Osteocyte (in vitro differentiated cells): ENCODE data around the gene PRXL2B. TPM values are rescaled to one million over a fixed set of nuclear protein-coding genes. Genes with fewer than 3 reads are reported as not detected.

Experiments
- DNase-seq: peaks from one replicate; pipeline ENCODE4 v3.0.0; 2021; ENCODE audit warnings: mixed read lengths; ENCODE audit not compliant: unreplicated experiment; ENCODE audit errors: extremely low spot score
- H3K27ac Mint-ChIP-seq: one replicate; pipeline ENCODE4 v1.8.0; 2021; ENCODE audit warnings: mild to moderate bottlenecking, mixed read lengths; ENCODE audit not compliant: unreplicated experiment
- H3K27me3 Mint-ChIP-seq: one replicate; pipeline ENCODE4 v1.8.0; 2021; ENCODE audit warnings: mixed read lengths; ENCODE audit not compliant: unreplicated experiment
- H3K36me3 Mint-ChIP-seq: one replicate; pipeline ENCODE4 v1.8.0; 2021; ENCODE audit warnings: mixed read lengths; ENCODE audit not compliant: unreplicated experiment
- H3K4me1 Mint-ChIP-seq: one replicate; pipeline ENCODE4 v1.8.0; 2021; ENCODE audit warnings: mixed read lengths; ENCODE audit not compliant: unreplicated experiment
- H3K4me3 Mint-ChIP-seq: one replicate; pipeline ENCODE4 v1.8.0; 2021; ENCODE audit warnings: mild to moderate bottlenecking, moderate library complexity, mixed read lengths; ENCODE audit not compliant: unreplicated experiment
- H3K9me3 Mint-ChIP-seq: one replicate; pipeline ENCODE4 v1.8.0; 2021; ENCODE audit warnings: mixed read lengths; ENCODE audit not compliant: unreplicated experiment
- total RNA-seq: library from RNA; stranded (reverse); gene quantifications from 2 replicates; pipeline ENCODE4 v1.2.1, GENCODE V29; 2021
- TF ChIP-seq, protein P1 (sequence below): fragments of 200-600 bp; sonication (generic); IDR thresholded peaks from 2 replicates; pipeline ENCODE4 v1.5.0; 2021; ENCODE audit warnings: antibody characterized with exemption, mild to moderate bottlenecking, moderate library complexity

Gene PRXL2B
- total RNA-seq, 1 donor from 2014 or later = 24.8 TPM

DNA sequence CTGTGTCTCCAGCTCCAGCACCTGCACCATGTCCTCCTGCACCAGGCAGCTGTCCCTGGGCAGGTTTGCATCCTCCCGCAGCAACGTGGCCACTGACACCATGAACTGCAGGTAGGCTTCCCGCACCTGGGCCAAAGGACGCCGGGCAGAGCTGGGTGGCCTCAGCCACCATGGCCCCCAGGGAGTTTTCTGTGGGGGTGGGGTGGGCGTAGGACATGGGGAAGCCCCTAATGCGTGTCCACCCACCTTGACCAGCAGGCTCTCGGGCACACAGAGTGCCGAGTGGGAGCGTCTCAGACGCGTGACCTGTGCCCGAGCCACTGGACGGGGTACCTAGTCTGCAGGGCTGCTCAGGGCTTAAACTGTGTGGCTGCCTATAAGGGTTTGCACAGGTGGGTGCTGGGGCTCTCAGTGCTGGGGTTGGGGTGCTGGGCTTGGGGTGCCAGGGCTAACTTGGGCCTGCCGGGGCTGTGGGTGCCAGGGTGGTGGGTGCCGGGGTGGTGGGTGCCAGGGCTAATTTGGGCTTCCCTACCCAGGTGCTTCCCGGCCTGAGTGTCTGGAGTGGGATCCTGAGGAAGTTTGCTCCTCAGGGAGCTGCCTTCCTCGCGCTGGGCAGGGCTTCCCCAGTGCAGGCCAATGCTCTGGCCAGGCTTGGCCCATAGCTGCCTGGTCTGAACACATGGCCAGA lies 17.7 kb downstream of the PRXL2B start:
- TF ChIP-seq, protein P1, sequence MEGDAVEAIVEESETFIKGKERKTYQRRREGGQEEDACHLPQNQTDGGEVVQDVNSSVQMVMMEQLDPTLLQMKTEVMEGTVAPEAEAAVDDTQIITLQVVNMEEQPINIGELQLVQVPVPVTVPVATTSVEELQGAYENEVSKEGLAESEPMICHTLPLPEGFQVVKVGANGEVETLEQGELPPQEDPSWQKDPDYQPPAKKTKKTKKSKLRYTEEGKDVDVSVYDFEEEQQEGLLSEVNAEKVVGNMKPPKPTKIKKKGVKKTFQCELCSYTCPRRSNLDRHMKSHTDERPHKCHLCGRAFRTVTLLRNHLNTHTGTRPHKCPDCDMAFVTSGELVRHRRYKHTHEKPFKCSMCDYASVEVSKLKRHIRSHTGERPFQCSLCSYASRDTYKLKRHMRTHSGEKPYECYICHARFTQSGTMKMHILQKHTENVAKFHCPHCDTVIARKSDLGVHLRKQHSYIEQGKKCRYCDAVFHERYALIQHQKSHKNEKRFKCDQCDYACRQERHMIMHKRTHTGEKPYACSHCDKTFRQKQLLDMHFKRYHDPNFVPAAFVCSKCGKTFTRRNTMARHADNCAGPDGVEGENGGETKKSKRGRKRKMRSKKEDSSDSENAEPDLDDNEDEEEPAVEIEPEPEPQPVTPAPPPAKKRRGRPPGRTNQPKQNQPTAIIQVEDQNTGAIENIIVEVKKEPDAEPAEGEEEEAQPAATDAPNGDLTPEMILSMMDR = no peak

DNA sequence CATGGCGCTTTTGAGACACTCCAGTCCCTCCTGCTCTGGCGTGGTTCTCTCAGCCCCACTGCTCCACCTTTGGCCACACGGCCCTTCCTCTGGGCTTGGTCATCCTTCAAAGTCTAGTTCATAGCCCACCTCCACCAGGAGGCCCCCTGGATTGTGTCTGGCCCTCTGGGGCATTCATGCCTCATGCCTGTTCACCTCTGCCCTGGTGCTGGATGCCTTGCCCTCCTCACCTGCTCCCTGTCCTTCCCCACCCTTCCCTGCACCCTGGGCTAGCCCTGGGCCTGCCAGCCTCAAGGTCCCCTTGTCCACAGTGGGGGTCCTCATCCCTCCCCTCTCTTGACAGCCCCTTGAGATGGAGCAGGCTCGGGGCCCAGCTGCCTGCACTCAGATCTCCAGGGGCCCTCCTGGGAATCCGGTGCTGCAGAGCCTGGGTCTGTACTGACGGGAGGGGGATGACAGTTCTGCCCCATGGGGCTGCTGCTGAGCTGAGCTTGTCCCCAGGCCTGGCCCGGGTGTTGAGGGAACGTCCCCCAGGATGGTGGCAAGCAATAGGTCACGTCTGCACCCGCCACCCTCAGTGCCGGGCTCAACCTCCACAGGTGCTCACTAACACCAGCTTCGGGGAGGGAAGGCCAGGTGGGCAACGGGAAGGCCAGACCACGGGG lies 18.4 kb downstream of the PRXL2B start:
- no peak overlapping the region for H3K4me3 Mint-ChIP-seq
- no peaks in the 10 kb centered on the region for H3K9me3 Mint-ChIP-seq
- TF ChIP-seq, protein P1 = no peak
- H3K27ac Mint-ChIP-seq = no peak overlapping the region
- no peak for DNase-seq
- peaks cover under 1% of the 10 kb centered on the region for H3K4me1 Mint-ChIP-seq
- H3K36me3 Mint-ChIP-seq = no peaks in the 10 kb centered on the region
- H3K27me3 Mint-ChIP-seq = peaks cover 21% of the 10 kb centered on the region

More for the DNA sequence above, 17.7 kb downstream of the PRXL2B start:
- H3K27ac Mint-ChIP-seq = no peak overlapping the region
- H3K4me1 Mint-ChIP-seq = no peaks in the 10 kb centered on the region
- no peak for DNase-seq
- H3K27me3 Mint-ChIP-seq = peaks cover 21% of the 10 kb centered on the region
- no peaks in the 10 kb centered on the region for H3K9me3 Mint-ChIP-seq
- H3K4me3 Mint-ChIP-seq = no peak overlapping the region
- no peaks in the 10 kb centered on the region for H3K36me3 Mint-ChIP-seq

- H3K9me3 Mint-ChIP-seq = no peaks in the 10 kb centered on the region
- H3K27ac Mint-ChIP-seq = no peak overlapping the region
- TF ChIP-seq, protein P1 = no peak
- no peak for DNase-seq
- H3K4me1 Mint-ChIP-seq = peaks cover 8% of the 10 kb centered on the region
- H3K36me3 Mint-ChIP-seq = no peaks in the 10 kb centered on the region
- no peak overlapping the region for H3K4me3 Mint-ChIP-seq
- H3K27me3 Mint-ChIP-seq = peaks cover 18% of the 10 kb centered on the region
Observed at GRCh38 chr1:2605509-2606395, 19.2 kb downstream of the PRXL2B start.

DNA sequence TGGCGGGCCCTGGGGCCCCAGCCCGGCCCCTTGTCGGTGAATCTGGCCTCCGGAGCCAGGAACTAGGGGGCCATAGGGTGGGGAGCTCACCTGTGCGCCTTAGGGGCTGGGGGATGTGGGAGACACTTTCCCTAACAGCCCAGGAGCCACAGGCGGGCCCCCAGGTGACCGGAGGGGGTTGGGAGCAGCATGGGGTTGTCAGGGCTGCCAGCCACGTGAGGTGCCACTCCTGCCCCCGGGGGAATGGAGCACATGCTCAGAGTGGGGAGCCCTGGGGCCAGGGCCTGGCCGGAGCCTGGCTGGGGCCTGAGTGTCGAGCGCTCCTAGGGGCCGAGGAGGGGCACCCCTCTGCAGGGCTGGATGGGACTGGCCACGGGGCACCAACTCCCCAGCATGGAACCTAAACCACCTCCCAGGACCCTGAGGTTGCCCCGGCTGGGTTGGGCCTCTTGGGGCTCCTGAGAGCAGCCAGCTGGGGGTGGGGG lies 19.9 kb downstream of the PRXL2B start:
- H3K27me3 Mint-ChIP-seq = peaks cover 12% of the 10 kb centered on the region
- no peaks in the 10 kb centered on the region for H3K36me3 Mint-ChIP-seq
- H3K4me1 Mint-ChIP-seq = peaks cover 9% of the 10 kb centered on the region
- DNase-seq = no peak
- TF ChIP-seq, protein P1 = no peak
- no peak overlapping the region for H3K27ac Mint-ChIP-seq
- H3K9me3 Mint-ChIP-seq = no peaks in the 10 kb centered on the region
- no peak overlapping the region for H3K4me3 Mint-ChIP-seq
